GM12878 (cell line): ENCODE data around the gene AGPAT2. TPM values are rescaled to one million over a fixed set of nuclear protein-coding genes. Genes with fewer than 3 reads are reported as not detected.

Source experiments
- ATAC-seq: fragments of 200-7000 bp; cut with Tn5 transposase; 3 replicates; pipeline ENCODE4 v1.9.1; 2020; ENCODE audit warnings: mild to moderate bottlenecking, moderate library complexity
- BruUV-seq: library from RNA; stranded (reverse); fragments of 400-500 nt; replicated peaks from 2 replicates; lab custom pipeline; 2021; lab: Mats Ljungman, UMichigan
- CTCF ChIA-PET: fragments of 300-600 bp; sonication (Branson Sonifier 250); formaldehyde crosslinking; extraction: SDS; loops from one replicate; lab custom pipeline; 2021; ENCODE audit warnings: inconsistent platforms; lab: Yijun Ruan, JAX
- POLR2A ChIA-PET: fragments of 350-600 bp; formaldehyde crosslinking; extraction: SDS; loops from one replicate; lab custom pipeline; 2021; ENCODE audit warnings: inconsistent platforms; lab: Charles Lee
- RAD21 ChIA-PET: fragments of 300-600 bp; sonication (Branson Sonifier 250); formaldehyde crosslinking; loops from one replicate; lab custom pipeline; 2023; ENCODE audit warnings: antibody characterized with exemption; ENCODE audit not compliant: unreplicated experiment; lab: Charles Lee
- SMC1A ChIA-PET: fragments of 300-600 bp; sonication (Branson Sonifier 250); formaldehyde crosslinking; loops from one replicate; lab custom pipeline; 2023; ENCODE audit not compliant: unreplicated experiment, uncharacterized antibody; lab: Charles Lee
- DNase-seq: peaks from one replicate; pipeline ENCODE4 v3.0.0-alpha.2; 2011; ENCODE audit warnings: low read depth, low spot score
- FAIRE-seq: peaks from 3 replicates; lab custom pipeline; 2011; peaks lifted over from hg19 to GRCh38; lab: Jason Lieb, UNC
- H2AFZ ChIP-seq: 2 replicates; pipeline ENCODE4 v1.6.0; 2011; ENCODE audit warnings: low read depth, low read length, control low read depth; ENCODE audit not compliant: control insufficient read depth
- H3K27ac ChIP-seq: 2 replicates; pipeline ENCODE4 v1.5.1; 2011; ENCODE audit warnings: control low read depth; ENCODE audit not compliant: control insufficient read depth, insufficient read depth
- H3K27me3 ChIP-seq, 2 experiments: replicated peaks in 1 of 2; 2 replicates each; pipeline versions ENCODE4 v1.6.0 to v1.6.1; 2011; ENCODE audit warnings: low read length in 1 of 2; ENCODE audit not compliant: control insufficient read depth in 2 of 2, insufficient read depth in 2 of 2
- H3K36me3 ChIP-seq, 2 experiments: 2 replicates each; pipeline ENCODE4 v1.5.1; 2011; ENCODE audit warnings: low read length in 1 of 2; ENCODE audit not compliant: control insufficient read depth in 2 of 2, insufficient read depth in 2 of 2
- H3K4me1 ChIP-seq: 2 replicates; pipeline ENCODE4 v1.6.1; 2011; ENCODE audit warnings: mild to moderate bottlenecking, low read length, moderate library complexity, mixed read lengths; ENCODE audit not compliant: control insufficient read depth, insufficient read depth
- H3K4me2 ChIP-seq: 2 replicates; pipeline ENCODE4 v1.6.0; 2011; ENCODE audit warnings: control low read depth; ENCODE audit not compliant: control insufficient read depth, insufficient read depth
- H3K4me3 ChIP-seq: fragments of 200-600 bp; sonication (generic); 2 replicates; pipeline ENCODE4 v1.5.1; 2016
- H3K79me2 ChIP-seq: 2 replicates; pipeline ENCODE4 v1.6.0; 2011; ENCODE audit warnings: low read length; ENCODE audit not compliant: control insufficient read depth, insufficient read depth
- H3K9ac ChIP-seq: 2 replicates; pipeline ENCODE4 v1.8.0; 2011; ENCODE audit warnings: low read length, control low read depth, mixed read lengths; ENCODE audit not compliant: control insufficient read depth, insufficient read depth
- H3K9me3 ChIP-seq: replicated peaks from 3 replicates; pipeline ENCODE4 v1.5.1; 2011; ENCODE audit warnings: mild to moderate bottlenecking, low read length; ENCODE audit not compliant: control insufficient read depth, insufficient read depth
- H4K20me1 ChIP-seq: 2 replicates; pipeline ENCODE4 v1.6.0; 2011; ENCODE audit not compliant: control insufficient read depth, insufficient read depth
- BHLHE40 ChIP-seq, 2 experiments: fragments of 450-650 bp in 1 of 2; IDR thresholded peaks; 2 replicates each; pipeline ENCODE4 v1.6.1; 2011 to 2017; ENCODE audit warnings: low read depth in 2 of 2, borderline replicate concordance in 1 of 2, improper control_type of control experiment in 1 of 2, low read length in 1 of 2, mild to moderate bottlenecking in 1 of 2
- HDAC2 ChIP-seq: fragments of 200-600 bp; sonication (generic); IDR thresholded peaks from 2 replicates; pipeline ENCODE4 v1.6.1; 2017
- MYB ChIP-seq: fragments of 150-350 bp; IDR thresholded peaks from 2 replicates; pipeline ENCODE4 v1.6.1; 2014; ENCODE audit warnings: mild to moderate bottlenecking, low read depth, low read length, borderline replicate concordance
- RFX5 ChIP-seq: IDR thresholded peaks from 2 replicates; pipeline ENCODE4 v1.6.1; 2011; ENCODE audit warnings: low read depth, low read length, improper control_type of control experiment
- STAT1 ChIP-seq: fragments of 450-650 bp; conservative IDR thresholded peaks from 2 replicates; pipeline ENCODE4 v1.6.1; 2014; ENCODE audit warnings: antibody characterized with exemption, mild to moderate bottlenecking
- ZZZ3 ChIP-seq: IDR thresholded peaks from 2 replicates; pipeline ENCODE4 v1.6.1; 2011; ENCODE audit warnings: low read depth; ENCODE audit not compliant: control insufficient read depth, insufficient read length
- WGBS: methylation state at CpG from one replicate; pipeline ENCODE4 v1.1.6; 2016; ENCODE audit warnings: low lambda C conversion rate; ENCODE audit not compliant: insufficient replicate concordance, insufficient coverage; ENCODE audit errors: missing lambda C conversion rate; 5-methylcytosine and 5-hydroxymethylcytosine counted together
- in situ Hi-C: fragments of 300-500 bp; cut with MboI; formaldehyde crosslinking; loops from 9 replicates; pipeline ENCODE4 v1.14.3; 2018; ENCODE audit warnings: mixed read lengths
- intact Hi-C: fragments of 100-400 bp; cut with micrococcal nuclease; formaldehyde crosslinking; loops from one replicate; pipeline ENCODE4 v1.14.2; 2022; ENCODE audit not compliant: unreplicated experiment
- polyA plus RNA-seq, 11 experiments: library from polyadenylated mRNA; depleted of rRNA in 4 of 11; unstranded in 6 of 11; stranded (reverse) in 5 of 11; fragments of >200 nt; fragmentation: Nextera tagmentation in 4 of 11; fragmentation: Illumina TruSeq in 1 of 11; extraction: Ambion mirVana in 4 of 11; extraction: Trizol in 1 of 11; gene quantifications; 1 replicate in 1 of 11; 2 replicates in 10 of 11; pipeline versions ENCODE4 v1.2.1 to v1.2.3, GENCODE V29; 2011 to 2016; ENCODE audit warnings: inconsistent platforms in 2 of 11, missing spikeins in 2 of 11, low read depth in 1 of 11
- total RNA-seq, 4 experiments: library from RNA; depleted of rRNA in 3 of 4; stranded (reverse); fragments of >200 nt in 3 of 4; fragmentation: Illumina TruSeq in 1 of 4; extraction: Trizol in 1 of 4; gene quantifications; 2 replicates each; pipeline versions ENCODE4 v1.2.1 to v1.2.3, GENCODE V29; 2013 to 2021
- TF ChIP-seq, protein P1 (sequence below): fragments of 450-650 bp; IDR thresholded peaks from 2 replicates; pipeline ENCODE4 v1.6.1; 2017; ENCODE audit warnings: mild to moderate bottlenecking, moderate library complexity

Gene AGPAT2
- total and polyA plus RNA-seq, 10 of the 15 experiments (the other 5 are each of a cell fraction or from before 2014, with no cell fraction given) = 0.10 to 28.5 (median 18.2) TPM

DNA sequence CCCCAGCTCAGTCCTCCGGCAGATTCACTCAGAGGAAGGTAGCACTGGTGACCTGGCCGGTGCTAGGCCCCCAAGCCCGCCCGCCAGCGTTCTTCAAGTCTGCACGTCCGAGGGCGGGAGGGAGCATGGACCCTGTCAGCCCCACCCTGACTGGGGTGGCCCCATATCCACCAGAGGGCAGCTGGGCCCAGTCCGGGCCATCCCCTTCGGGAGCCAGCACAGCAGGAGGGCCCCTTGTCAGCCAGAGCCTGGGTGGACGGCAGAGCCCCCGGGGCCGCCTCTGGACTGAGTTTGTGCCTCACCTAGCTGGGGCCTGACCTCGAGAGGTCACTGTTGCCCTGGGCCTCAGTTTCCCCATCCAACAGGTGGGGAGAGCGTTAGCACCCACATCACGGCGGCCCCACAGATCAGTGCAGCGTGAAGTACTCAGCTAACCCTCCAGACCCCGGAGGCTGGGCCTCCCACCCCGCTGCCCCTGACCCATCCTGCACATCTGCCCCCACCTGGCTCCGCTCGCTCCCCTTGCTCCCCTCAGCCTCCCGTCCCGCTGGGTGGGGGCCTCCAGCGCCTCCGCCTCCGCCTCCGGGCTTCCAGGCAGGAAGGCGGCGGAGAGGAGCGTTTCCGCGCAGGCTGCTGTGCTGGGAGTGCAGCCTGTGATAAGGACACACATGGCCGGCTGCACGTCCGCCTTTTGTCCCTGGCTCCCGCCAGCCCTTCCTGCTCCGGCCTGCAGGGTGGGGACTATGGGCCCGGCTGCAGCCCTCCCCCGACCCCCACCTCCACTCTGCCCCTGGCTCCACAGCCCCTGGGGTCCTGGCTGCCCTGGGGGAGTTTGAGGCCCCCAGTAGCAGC lies 41.1 kb downstream of the AGPAT2 start (continued):
- TF ChIP-seq MYB = no peak
- TF ChIP-seq, protein P1, sequence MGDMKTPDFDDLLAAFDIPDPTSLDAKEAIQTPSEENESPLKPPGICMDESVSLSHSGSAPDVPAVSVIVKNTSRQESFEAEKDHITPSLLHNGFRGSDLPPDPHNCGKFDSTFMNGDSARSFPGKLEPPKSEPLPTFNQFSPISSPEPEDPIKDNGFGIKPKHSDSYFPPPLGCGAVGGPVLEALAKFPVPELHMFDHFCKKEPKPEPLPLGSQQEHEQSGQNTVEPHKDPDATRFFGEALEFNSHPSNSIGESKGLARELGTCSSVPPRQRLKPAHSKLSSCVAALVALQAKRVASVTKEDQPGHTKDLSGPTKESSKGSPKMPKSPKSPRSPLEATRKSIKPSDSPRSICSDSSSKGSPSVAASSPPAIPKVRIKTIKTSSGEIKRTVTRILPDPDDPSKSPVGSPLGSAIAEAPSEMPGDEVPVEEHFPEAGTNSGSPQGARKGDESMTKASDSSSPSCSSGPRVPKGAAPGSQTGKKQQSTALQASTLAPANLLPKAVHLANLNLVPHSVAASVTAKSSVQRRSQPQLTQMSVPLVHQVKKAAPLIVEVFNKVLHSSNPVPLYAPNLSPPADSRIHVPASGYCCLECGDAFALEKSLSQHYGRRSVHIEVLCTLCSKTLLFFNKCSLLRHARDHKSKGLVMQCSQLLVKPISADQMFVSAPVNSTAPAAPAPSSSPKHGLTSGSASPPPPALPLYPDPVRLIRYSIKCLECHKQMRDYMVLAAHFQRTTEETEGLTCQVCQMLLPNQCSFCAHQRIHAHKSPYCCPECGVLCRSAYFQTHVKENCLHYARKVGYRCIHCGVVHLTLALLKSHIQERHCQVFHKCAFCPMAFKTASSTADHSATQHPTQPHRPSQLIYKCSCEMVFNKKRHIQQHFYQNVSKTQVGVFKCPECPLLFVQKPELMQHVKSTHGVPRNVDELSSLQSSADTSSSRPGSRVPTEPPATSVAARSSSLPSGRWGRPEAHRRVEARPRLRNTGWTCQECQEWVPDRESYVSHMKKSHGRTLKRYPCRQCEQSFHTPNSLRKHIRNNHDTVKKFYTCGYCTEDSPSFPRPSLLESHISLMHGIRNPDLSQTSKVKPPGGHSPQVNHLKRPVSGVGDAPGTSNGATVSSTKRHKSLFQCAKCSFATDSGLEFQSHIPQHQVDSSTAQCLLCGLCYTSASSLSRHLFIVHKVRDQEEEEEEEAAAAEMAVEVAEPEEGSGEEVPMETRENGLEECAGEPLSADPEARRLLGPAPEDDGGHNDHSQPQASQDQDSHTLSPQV = 0 out of 2 replicates have a peak, but pooled peaks have one; percentile 25
- TF ChIP-seq ZZZ3 = no peak
- no peak for TF ChIP-seq STAT1
- TF ChIP-seq, all 136 proteins: peak for 8

DNA sequence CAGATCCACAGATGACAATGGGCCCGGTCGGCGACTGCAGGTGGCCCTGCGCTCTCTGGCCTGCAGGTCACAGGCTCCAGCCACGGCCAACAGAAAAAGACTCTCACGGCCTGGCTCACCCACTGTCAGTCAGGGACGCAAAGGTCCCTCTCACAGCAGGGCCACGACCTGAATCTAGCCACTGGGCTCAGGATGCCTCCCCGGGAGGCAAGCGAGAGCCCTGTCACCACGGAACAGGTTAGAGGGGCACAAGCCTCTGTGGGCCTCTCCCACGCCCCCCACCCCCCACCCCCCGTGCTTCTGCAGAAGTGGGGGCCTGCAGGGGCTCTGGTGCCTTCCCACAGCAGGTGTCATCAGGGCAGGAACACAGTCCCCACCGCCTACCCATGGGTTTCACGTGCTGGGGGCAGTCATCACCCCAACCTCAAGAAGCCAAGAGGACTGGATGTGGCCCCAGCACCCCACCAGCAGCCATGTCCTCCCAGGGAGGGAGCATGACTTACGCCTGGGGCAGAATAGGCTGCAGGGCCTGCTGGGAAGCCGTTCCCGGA lies 41.8 kb downstream of the AGPAT2 start:
- Histone ChIP-seq H3K36me3 (no peaks in the 10 kb centered on the region), H3K9ac (no peak overlapping the region), H3K79me2 (no peaks in the 10 kb centered on the region), H3K27me3 (peaks cover 0 to 5% of the 10 kb centered on the region in 2 experiments; a peak in 3 of 4 replicates), H3K9me3 (no peaks in the 10 kb centered on the region), H3K4me3 (no peak overlapping the region), H3K4me2 (0 out of 2 replicates have a peak overlapping the region, but pooled peaks have one; percentile 38), H4K20me1 (no peaks in the 10 kb centered on the region)
- DNase-seq (no peak), FAIRE-seq (no peak)
- CTCF ChIA-PET = interaction anchor here (1.1 to 2.5 kb wide), 7 partner anchors 27 to 160 kb away, joined by 3 to 16 read pairs (median 4); partner anchors contain the start of gene AGPAT2
- RAD21 ChIA-PET = interaction anchor here (1.8 to 2.0 kb wide), 2 partner anchors 157 to 161 kb away, joined by 5 to 6 read pairs; no protein-coding TSS in a partner anchor
- SMC1A ChIA-PET = interaction anchor here (0.6 to 1.3 kb wide), 2 partner anchors 125 to 156 kb away, joined by 3 to 5 read pairs; no protein-coding TSS in a partner anchor
- TF ChIP-seq RFX5 (no peak), BHLHE40 (IDR thresholded peaks at IDR 0.05; ENCODE audit: borderline replicate concordance in 1 of 2, low read depth in 2 of 2, low read length in 1 of 2) (peak; percentile 27 to 59; a peak in 3 of 4 replicates), HDAC2 (no peak)
- TF ChIP-seq, all 136 proteins: peak for 1
- in situ Hi-C loops = no loop called here
- WGBS = 49% methylated on average over 17 of the region's 18 CpGs
- H2AFZ ChIP-seq = peak overlapping the region; percentile 34; the same call in 1 of the 2 replicates
- POLR2A ChIA-PET = interaction anchor here (1.2 to 1.4 kb wide), 2 partner anchors 106 to 207 kb away, joined by 3 to 4 read pairs; no protein-coding TSS in a partner anchor
- peaks cover 12% of the 10 kb centered on the region for H3K4me1 ChIP-seq
- no peak for ATAC-seq
- intact Hi-C loops = no loop called here
- H3K27ac ChIP-seq = no peak overlapping the region
- no TSS peak for BruUV-seq
